ENCODE results near the gene SGO2. TPM values are rescaled to one million over a fixed set of nuclear protein-coding genes. Genes with fewer than 3 reads are reported as not detected.

The SGO2 gene
- total RNA-seq, 4 donors from 2014 or later = 1.8 to 12.5 (median 2.3) TPM

DNA sequence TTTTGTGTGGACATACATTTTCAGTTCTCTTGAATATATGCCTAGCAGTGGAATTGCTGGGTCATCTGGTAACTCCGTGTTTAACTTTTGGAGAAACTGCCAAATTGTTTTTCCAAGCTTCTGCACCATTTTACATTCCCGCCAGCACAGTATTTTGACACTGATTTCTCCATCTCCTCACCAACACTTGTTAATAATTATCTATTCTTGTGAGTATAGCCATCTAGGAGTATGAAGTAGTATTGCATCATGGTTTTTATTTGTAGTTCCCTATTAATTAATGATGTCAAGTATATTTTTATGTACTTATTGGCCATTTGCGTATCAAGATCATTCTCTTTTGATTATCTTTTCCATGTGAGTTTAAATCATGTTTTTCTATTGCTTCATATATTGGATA lies 41.9 kb downstream of the SGO2 start:
- intact Hi-C loops (cut with DNase I; ENCODE audit: low total_unique reads) = no loop called here
- Histone ChIP-seq H3K27ac (no peak overlapping the region), H3K36me3 (no peaks in the 10 kb centered on the region), H3K9me3 (no peaks in the 10 kb centered on the region), H3K4me3 (no peak overlapping the region), H3K4me1 (no peaks in the 10 kb centered on the region), H3K27me3 (no peaks in the 10 kb centered on the region)
- DNase-seq = no peak
- TF ChIP-seq POLR2A (IDR thresholded peaks at IDR 0.05) = no peak
- TF ChIP-seq, protein P1, sequence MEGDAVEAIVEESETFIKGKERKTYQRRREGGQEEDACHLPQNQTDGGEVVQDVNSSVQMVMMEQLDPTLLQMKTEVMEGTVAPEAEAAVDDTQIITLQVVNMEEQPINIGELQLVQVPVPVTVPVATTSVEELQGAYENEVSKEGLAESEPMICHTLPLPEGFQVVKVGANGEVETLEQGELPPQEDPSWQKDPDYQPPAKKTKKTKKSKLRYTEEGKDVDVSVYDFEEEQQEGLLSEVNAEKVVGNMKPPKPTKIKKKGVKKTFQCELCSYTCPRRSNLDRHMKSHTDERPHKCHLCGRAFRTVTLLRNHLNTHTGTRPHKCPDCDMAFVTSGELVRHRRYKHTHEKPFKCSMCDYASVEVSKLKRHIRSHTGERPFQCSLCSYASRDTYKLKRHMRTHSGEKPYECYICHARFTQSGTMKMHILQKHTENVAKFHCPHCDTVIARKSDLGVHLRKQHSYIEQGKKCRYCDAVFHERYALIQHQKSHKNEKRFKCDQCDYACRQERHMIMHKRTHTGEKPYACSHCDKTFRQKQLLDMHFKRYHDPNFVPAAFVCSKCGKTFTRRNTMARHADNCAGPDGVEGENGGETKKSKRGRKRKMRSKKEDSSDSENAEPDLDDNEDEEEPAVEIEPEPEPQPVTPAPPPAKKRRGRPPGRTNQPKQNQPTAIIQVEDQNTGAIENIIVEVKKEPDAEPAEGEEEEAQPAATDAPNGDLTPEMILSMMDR (IDR thresholded peaks at IDR 0.05) = no peak

DNA sequence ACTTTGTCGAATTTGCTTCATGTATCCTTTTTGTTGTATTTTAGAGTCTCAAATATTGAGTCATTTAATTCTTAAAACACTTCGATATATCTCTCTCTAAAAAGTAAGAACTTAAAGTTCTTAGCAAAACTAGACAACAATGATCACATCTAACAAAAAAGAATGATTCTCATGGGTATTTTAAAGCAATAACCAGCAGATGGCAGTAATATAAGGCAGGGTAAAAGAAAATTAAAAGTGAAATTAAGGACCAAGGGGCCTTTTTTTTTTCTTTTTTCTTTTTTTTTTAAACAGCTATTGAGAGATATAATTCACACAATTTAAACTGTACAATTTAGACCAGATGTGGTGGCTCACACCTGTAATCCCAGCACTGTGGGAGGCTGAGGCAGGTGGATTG lies 50.0 kb downstream of the SGO2 start:
- Histone ChIP-seq H3K27ac (no peak overlapping the region), H3K36me3 (no peaks in the 10 kb centered on the region), H3K9me3 (no peaks in the 10 kb centered on the region), H3K4me1 (no peaks in the 10 kb centered on the region), H3K27me3 (no peaks in the 10 kb centered on the region), H3K4me3 (no peak overlapping the region)
- DNase-seq = no peak
- intact Hi-C loops (cut with DNase I; ENCODE audit: low total_unique reads) = no loop called here
- TF ChIP-seq POLR2A (IDR thresholded peaks at IDR 0.05) = no peak
- TF ChIP-seq, protein P1 (IDR thresholded peaks at IDR 0.05) = peak in 1 of 4 experiments; percentile 8

DNA sequence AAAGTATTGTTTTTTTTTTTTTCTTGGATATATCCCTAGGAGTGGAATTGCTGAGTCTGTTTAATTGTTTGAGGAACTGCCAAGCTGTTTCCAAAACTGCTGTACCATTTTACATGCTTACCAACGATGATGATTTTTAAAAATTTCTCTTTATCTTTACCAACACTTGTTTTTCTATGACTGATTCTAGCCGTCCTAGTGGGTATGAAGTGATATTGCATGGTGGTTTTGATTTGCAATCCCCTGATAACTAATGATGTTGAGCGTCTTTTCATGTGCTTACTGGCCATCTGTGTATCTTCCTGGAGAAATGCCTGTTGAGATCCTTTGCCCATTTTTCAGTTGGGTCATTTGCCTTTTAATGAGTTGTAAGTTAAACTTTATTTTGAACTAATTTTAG lies 51.0 kb downstream of the SGO2 start:
- no peaks in the 10 kb centered on the region for H3K4me1 ChIP-seq
- no peaks in the 10 kb centered on the region for H3K36me3 ChIP-seq
- no peak overlapping the region for H3K27ac ChIP-seq
- no peak for TF ChIP-seq POLR2A (IDR thresholded peaks at IDR 0.05)
- TF ChIP-seq, protein P1 (IDR thresholded peaks at IDR 0.05) = no peak
- no peaks in the 10 kb centered on the region for H3K9me3 ChIP-seq
- intact Hi-C loops (cut with DNase I; ENCODE audit: low total_unique reads) = no loop called here
- no peaks in the 10 kb centered on the region for H3K27me3 ChIP-seq
- no peak overlapping the region for H3K4me3 ChIP-seq
- DNase-seq = no peak

DNA sequence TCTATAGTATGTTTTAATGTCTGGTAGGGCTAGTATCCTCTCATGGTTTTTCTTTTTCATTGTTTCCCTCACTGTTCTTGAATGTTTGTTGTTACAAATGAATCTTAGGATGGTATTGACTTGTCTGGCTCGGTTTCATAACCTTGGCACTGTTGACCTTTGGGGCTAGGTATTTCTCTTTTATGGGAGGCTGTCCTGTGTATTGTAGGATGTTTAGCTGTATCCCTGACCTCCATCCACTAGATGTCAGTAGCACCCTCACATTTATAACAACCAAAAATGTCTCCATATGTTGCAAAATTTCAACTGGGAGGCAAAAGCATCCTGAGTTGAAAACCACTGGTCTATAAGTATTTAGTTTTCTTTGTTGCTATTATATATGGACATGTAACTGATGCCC lies 52.8 kb downstream of the SGO2 start:
- DNase-seq = no peak
- H3K4me1 ChIP-seq = no peaks in the 10 kb centered on the region
- intact Hi-C loops (cut with DNase I; ENCODE audit: low total_unique reads) = no loop called here
- TF ChIP-seq POLR2A (IDR thresholded peaks at IDR 0.05) = no peak
- TF ChIP-seq, protein P1 (IDR thresholded peaks at IDR 0.05) = peak in 2 of 4 experiments; percentile 18
- no peaks in the 10 kb centered on the region for H3K27me3 ChIP-seq
- no peak overlapping the region for H3K4me3 ChIP-seq
- H3K36me3 ChIP-seq = no peaks in the 10 kb centered on the region
- no peak overlapping the region for H3K27ac ChIP-seq
- H3K9me3 ChIP-seq = no peaks in the 10 kb centered on the region

DNA sequence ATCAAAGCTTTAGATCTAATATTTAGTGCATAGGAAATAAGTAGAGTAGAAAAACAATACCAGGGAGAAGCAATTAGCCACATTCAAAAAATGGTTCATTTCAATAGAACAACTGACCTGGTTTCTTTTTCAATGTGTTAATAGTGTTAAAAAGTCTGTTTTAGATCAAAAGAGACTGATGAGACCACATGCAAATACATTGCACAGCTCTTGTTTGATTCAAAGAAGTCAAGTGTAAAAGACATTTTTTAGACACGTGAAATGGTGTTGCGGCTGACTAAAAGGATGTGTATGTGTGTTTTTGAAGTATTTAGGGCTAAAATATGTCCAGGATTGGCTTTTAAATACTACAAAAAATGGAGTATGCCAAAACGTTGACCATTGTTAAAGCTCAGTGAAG lies 58.6 kb downstream of the SGO2 start:
- Histone ChIP-seq H3K27ac (no peak overlapping the region), H3K4me1 (peaks cover 0 to 4% of the 10 kb centered on the region in 2 donors), H3K4me3 (no peak overlapping the region), H3K9me3 (no peaks in the 10 kb centered on the region), H3K36me3 (no peaks in the 10 kb centered on the region), H3K27me3 (no peaks in the 10 kb centered on the region)
- intact Hi-C loops (cut with DNase I; ENCODE audit: low total_unique reads) = no loop called here
- DNase-seq = no peak
- TF ChIP-seq, protein P1 (IDR thresholded peaks at IDR 0.05) = no peak
- TF ChIP-seq POLR2A (IDR thresholded peaks at IDR 0.05) = no peak
